GM12872 (cell line): Measurements from ENCODE around the gene ANK3.

ENCODE experiments used
- CTCF ChIP-seq: IDR thresholded peaks from 3 replicates; pipeline ENCODE4 v1.5.1; 2011; ENCODE audit warnings: low read depth, mild to moderate bottlenecking, low read length, moderate library complexity; ENCODE audit not compliant: insufficient read depth

ANK3 gene

GRCh38 chr10:60410970-60411369 is 21.3 kb upstream of the ANK3 start:
- no peak for TF ChIP-seq CTCF

- TF ChIP-seq CTCF: no peak
These were observed 19.5 kb upstream of the ANK3 start for GRCh38 chr10:60409202-60409601.

GRCh38 chr10:60406182-60406581 is 16.5 kb upstream of the ANK3 start:
- TF ChIP-seq CTCF: no peak

- no peak for TF ChIP-seq CTCF
These were observed 15.5 kb upstream of the ANK3 start for GRCh38 chr10:60405172-60405571.

- TF ChIP-seq CTCF: no peak
These were observed 13.6 kb upstream of the ANK3 start for GRCh38 chr10:60403168-60403873.

- TF ChIP-seq CTCF: no peak
These were observed 10.7 kb upstream of the ANK3 start for GRCh38 chr10:60400366-60400765.

- no peak for TF ChIP-seq CTCF
These were observed 9.7 kb upstream of the ANK3 start for GRCh38 chr10:60399328-60399727.
